Activated T-helper 2 cell treated with anti-CD3 and anti-CD28 coated beads, Interferon-gamma antibody, Interleukin-2, Interleukin-4, amounts not matched to agents 10 μg/mL and 5 μg/mL and 100 μg/mL, durations not matched to agents 14 hours and 24 hours and 36 hours (primary cell): ENCODE measurements around the gene SFXN1. TPM values are rescaled to one million over a fixed set of nuclear protein-coding genes. Genes with fewer than 3 reads are reported as not detected.

Source experiments
- DNase-seq: peaks from one replicate; pipeline ENCODE4 v3.0.0; 2021; ENCODE audit warnings: low spot score
- H3K27ac Mint-ChIP-seq: one replicate; pipeline ENCODE4 v1.8.0; 2021; ENCODE audit warnings: mixed read lengths
- H3K27me3 Mint-ChIP-seq: one replicate; pipeline ENCODE4 v1.8.0; 2021; ENCODE audit warnings: low read depth, mixed read lengths
- H3K36me3 Mint-ChIP-seq: one replicate; pipeline ENCODE4 v1.8.0; 2021; ENCODE audit warnings: low read depth, mixed read lengths
- H3K4me1 Mint-ChIP-seq: one replicate; pipeline ENCODE4 v1.8.0; 2021; ENCODE audit warnings: low read depth, mixed read lengths
- H3K4me3 Mint-ChIP-seq: one replicate; pipeline ENCODE4 v1.8.0; 2021; ENCODE audit warnings: low read depth, mild to moderate bottlenecking, moderate library complexity, mixed read lengths
- H3K9me3 Mint-ChIP-seq: one replicate; pipeline ENCODE4 v1.8.0; 2021; ENCODE audit warnings: mixed read lengths
- intact Hi-C: fragments of 100-400 bp; cut with micrococcal nuclease; formaldehyde crosslinking; loops from one replicate; pipeline ENCODE4 v1.15.1; 2023
- total RNA-seq: library from RNA; stranded (reverse); gene quantifications from 2 replicates; pipeline ENCODE4 v1.2.3, GENCODE V29; 2022

Gene SFXN1
- total RNA-seq, 1 donor from 2014 or later: 318 TPM

- H3K36me3 Mint-ChIP-seq: peaks cover 3% of the 10 kb centered on the region
- DNase-seq: no peak
- peaks cover 5% of the 10 kb centered on the region for H3K9me3 Mint-ChIP-seq
- H3K4me3 Mint-ChIP-seq: no peak overlapping the region
- H3K27ac Mint-ChIP-seq: no peak overlapping the region
- intact Hi-C loops: no loop called here
- peaks cover 9% of the 10 kb centered on the region for H3K4me1 Mint-ChIP-seq
- H3K27me3 Mint-ChIP-seq: peaks cover 2% of the 10 kb centered on the region
Observed at GRCh38 chr5:175576591-175576990, 98.2 kb downstream of the SFXN1 start.

Other genes with a start within 250 kb of the SFXN1 start
- gene DRD1, start 34.4 kb upstream of the SFXN1 start, total RNA-seq: not detected in 2 replicates
- 34.3 and 37.1 TPM in 2 replicates for gene HRH2, start 179.5 kb downstream of the SFXN1 start, total RNA-seq